ENCODE measurements around the gene LAMA4. TPM values are rescaled to one million over a fixed set of nuclear protein-coding genes. Genes with fewer than 3 reads are reported as not detected.
"Not testable (repeated sequence)": the region's sequence is repeated elsewhere in the genome, so short reads cannot be mapped to it uniquely, and the experiment has no call there.

The LAMA4 gene
- total RNA-seq, 5 donors from 2014 or later (not counting 1 experiment from before 2014, with no cell fraction given): 0.25 to 0.85 (median 0.56) TPM; not detected in 2

DNA sequence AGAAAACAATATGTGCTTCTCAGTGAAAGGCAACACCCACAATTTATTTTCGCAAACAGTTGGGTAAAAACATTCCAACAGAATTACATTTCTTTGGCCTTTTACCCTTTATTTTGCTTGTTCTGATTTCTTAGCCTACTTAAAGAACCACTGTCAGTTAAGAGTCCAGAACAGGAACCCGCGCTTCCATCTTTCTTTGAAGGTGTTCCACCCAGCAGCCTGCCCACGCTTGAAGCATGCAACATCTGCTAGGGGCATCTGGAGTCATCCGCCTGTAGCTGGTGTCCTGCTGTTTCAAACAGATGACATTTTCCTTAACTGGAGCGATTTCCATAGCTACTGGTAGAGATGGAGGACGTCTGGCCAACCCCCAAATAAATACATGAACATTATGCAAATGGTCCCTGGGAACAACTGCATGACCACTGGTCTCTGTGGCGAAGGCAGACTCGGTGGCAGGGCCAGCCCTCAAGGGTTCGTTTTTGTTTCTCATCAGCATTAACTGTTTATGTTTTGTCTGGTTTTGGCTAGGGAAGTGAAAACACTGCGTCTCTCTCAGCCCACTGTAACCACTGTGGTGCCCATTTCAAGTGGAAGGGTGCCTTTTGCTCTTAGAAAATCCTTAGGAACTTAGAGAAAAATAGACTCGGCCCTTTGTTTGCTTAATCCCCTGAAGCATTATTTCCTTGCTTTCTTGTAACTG, 51.6 kb downstream of the LAMA4 start:
- peak overlapping the region in 1 of 3 donors; percentile 53 for H3K4me3 Mint-ChIP-seq
- H3K27ac Mint-ChIP-seq: no peak overlapping the region
- no peak overlapping the region for H3K27ac ChIP-seq (ENCODE audit: low read length)
- CTCF ChIA-PET: no interaction called here
- H3K36me3 ChIP-seq (ENCODE audit: control insufficient read depth in 2 of 2, extremely low read depth in 1 of 2, insufficient read depth in 1 of 2, low read length in 1 of 2): no peaks in the 10 kb centered on the region
- H3K4me3 ChIP-seq (ENCODE audit: control insufficient read depth in 1 of 2, extremely low read depth in 1 of 2, low read length in 1 of 2): no peak overlapping the region
- ATAC-seq (replicated peaks in 1 of 4) (no peak), DNase-seq (no peak)
- H3K27me3 Mint-ChIP-seq: peaks cover 30 to 34% of the 10 kb centered on the region in 2 donors
- WGBS (ENCODE audit: insufficient coverage): 79% methylated on average over 7 of the region's 12 CpGs
- peaks cover 0 to 6% of the 10 kb centered on the region in 2 experiments for H3K27me3 ChIP-seq (replicated peaks in 1 of 2; ENCODE audit: control insufficient read depth in 2 of 2, extremely low read depth in 1 of 2, insufficient read depth in 2 of 2, low read length in 1 of 2)
- H3K9me3 ChIP-seq: no peaks in the 10 kb centered on the region
- no peaks in the 10 kb centered on the region for H3K4me1 ChIP-seq (ENCODE audit: control insufficient read depth in 1 of 2, extremely low read depth in 1 of 2, insufficient read depth in 2 of 2, low read length in 2 of 2)
- H3K4me1 Mint-ChIP-seq: peaks cover 0 to 17% (median 0%) of the 10 kb centered on the region in 3 donors
- POLR2A ChIA-PET: no interaction called here
- H3K36me3 Mint-ChIP-seq: no peaks in the 10 kb centered on the region
- H3K9me3 Mint-ChIP-seq: peaks cover 4% of the 10 kb centered on the region in 3 donors

DNA sequence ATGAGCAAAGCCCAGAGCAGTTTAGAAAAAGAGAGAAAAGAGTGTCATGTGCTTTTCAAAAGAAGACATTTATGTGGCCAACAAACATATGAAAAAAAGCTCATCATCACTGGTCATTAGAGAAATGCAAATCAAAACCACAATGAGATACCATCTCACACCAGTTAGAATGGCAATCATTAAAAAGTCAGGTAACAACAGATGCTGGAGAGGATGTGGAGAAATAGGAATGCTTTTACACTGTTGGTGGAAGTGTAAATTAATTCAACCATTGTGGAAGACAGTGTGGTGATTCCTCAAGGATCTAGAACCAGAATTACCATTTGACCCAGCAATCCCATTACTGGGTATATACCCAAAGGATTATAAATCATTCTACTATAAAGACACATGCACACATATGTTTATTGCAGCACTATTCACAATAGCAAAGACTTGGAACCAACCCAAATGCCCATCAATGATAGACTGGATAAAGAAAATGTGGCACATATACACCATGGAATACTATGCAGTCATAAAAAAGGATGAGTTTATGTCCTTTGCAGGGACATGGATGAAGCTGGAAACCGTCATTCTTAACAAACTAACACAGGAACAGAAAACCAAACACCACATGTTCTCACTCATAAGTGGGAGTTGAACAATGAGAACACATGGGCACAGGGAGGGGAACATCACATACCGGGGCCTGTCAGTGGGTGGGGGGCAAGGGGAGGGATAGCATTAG, 54.0 kb downstream of the LAMA4 start:
- H3K36me3 ChIP-seq (ENCODE audit: control insufficient read depth in 2 of 2, extremely low read depth in 1 of 2, insufficient read depth in 1 of 2, low read length in 1 of 2); H3K4me3 ChIP-seq (ENCODE audit: control insufficient read depth in 1 of 2, extremely low read depth in 1 of 2, low read length in 1 of 2); H3K36me3 Mint-ChIP-seq; H3K27ac ChIP-seq (ENCODE audit: low read length); H3K4me1 ChIP-seq (ENCODE audit: control insufficient read depth in 1 of 2, extremely low read depth in 1 of 2, insufficient read depth in 2 of 2, low read length in 2 of 2); ATAC-seq (replicated peaks in 1 of 4); H3K9me3 ChIP-seq; H3K4me3 Mint-ChIP-seq; CTCF ChIA-PET; H3K9me3 Mint-ChIP-seq; H3K27me3 ChIP-seq (replicated peaks in 1 of 2; ENCODE audit: control insufficient read depth in 2 of 2, extremely low read depth in 1 of 2, insufficient read depth in 2 of 2, low read length in 1 of 2); DNase-seq; H3K27ac Mint-ChIP-seq: not testable (repeated sequence)
- POLR2A ChIA-PET: interaction anchor here in 1 of 2 donors (0.7 kb wide), 1 partner anchor 11 kb away, joined by 4 read pairs; no protein-coding TSS in a partner anchor
- Mint-ChIP-seq H3K4me1 (peaks cover 0 to 17% (median 0%) of the 10 kb centered on the region in 3 donors), H3K27me3 (peaks cover 26 to 31% of the 10 kb centered on the region in 2 donors)
- no CpG with 5 or more reads among the region's 2 CpGs for WGBS (ENCODE audit: insufficient coverage)

DNA sequence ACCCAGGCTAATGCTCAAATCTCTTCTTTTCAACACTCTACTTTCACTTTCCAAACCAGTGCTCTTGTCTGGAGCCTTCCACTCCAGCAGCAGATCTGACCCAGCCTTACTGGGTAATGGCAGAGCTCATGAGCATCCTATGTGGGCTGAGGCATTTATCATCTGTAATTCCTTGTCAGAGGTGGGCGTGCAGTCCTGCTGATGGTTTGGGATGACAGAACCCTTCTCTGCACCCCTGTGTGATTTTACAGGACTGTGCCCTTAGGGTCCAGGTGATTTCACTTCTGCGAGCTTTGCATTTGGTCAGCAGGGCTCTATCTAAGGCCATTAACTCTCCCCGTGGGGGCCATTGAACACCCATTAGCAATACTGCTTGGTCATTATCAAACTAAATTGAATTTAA, 55.4 kb downstream of the LAMA4 start:
- ChIA-PET CTCF (interaction anchor here in 1 of 2 donors (0.5 kb wide), 1 partner anchor 112 kb away, joined by 3 read pairs; no protein-coding TSS in a partner anchor), POLR2A (interaction anchor here in 1 of 2 donors (0.6 kb wide), 1 partner anchor 170 kb away, joined by 3 read pairs; no protein-coding TSS in a partner anchor)
- no peak overlapping the region for H3K4me3 Mint-ChIP-seq
- H3K4me1 Mint-ChIP-seq: peaks cover 0 to 13% (median 0%) of the 10 kb centered on the region in 3 donors
- Histone ChIP-seq H3K9me3 (no peaks in the 10 kb centered on the region), H3K27me3 (replicated peaks in 1 of 2; ENCODE audit: control insufficient read depth in 2 of 2, extremely low read depth in 1 of 2, insufficient read depth in 2 of 2, low read length in 1 of 2) (peaks cover 0 to 4% of the 10 kb centered on the region in 2 experiments), H3K36me3 (ENCODE audit: control insufficient read depth in 2 of 2, extremely low read depth in 1 of 2, insufficient read depth in 1 of 2, low read length in 1 of 2) (no peaks in the 10 kb centered on the region), H3K27ac (ENCODE audit: low read length) (no peak overlapping the region), H3K4me3 (ENCODE audit: control insufficient read depth in 1 of 2, extremely low read depth in 1 of 2, low read length in 1 of 2) (no peak overlapping the region), H3K4me1 (ENCODE audit: control insufficient read depth in 1 of 2, extremely low read depth in 1 of 2, insufficient read depth in 2 of 2, low read length in 2 of 2) (no peaks in the 10 kb centered on the region)
- 100% methylated on average over 1 of the region's 3 CpGs for WGBS (ENCODE audit: insufficient coverage)
- peaks cover 4% of the 10 kb centered on the region in 3 donors for H3K9me3 Mint-ChIP-seq
- DNase-seq (no peak), ATAC-seq (replicated peaks in 1 of 4) (no peak)
- H3K36me3 Mint-ChIP-seq: no peaks in the 10 kb centered on the region
- peaks cover 19 to 21% of the 10 kb centered on the region in 2 donors for H3K27me3 Mint-ChIP-seq
- no peak overlapping the region for H3K27ac Mint-ChIP-seq

DNA sequence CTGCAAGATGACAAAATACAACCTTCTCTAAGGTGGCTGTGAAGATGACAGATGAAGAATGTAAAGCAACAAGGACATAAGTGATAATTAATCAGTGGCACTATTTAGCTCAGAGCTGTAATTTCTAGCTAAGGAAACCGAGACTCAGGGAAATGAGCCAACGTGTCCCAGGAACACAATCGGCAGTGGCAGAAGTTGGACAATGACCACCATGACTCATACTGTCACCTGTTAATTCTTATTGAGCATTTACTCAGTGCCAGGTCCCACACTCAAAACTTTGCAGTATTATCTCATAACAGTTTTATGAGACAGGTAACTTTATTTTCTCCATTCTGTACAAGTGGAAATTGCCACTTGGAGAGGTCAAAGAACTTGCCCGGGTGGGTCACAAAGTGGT, 55.8 kb downstream of the LAMA4 start:
- peaks cover 4% of the 10 kb centered on the region in 3 donors for H3K9me3 Mint-ChIP-seq
- DNase-seq: no peak
- H3K4me3 Mint-ChIP-seq: no peak overlapping the region
- Histone ChIP-seq H3K9me3 (no peaks in the 10 kb centered on the region), H3K27ac (ENCODE audit: low read length) (no peak overlapping the region), H3K27me3 (replicated peaks in 1 of 2; ENCODE audit: control insufficient read depth in 2 of 2, extremely low read depth in 1 of 2, insufficient read depth in 2 of 2, low read length in 1 of 2) (peaks cover 0 to 4% of the 10 kb centered on the region in 2 experiments), H3K36me3 (ENCODE audit: control insufficient read depth in 2 of 2, extremely low read depth in 1 of 2, insufficient read depth in 1 of 2, low read length in 1 of 2) (no peaks in the 10 kb centered on the region), H3K4me3 (ENCODE audit: control insufficient read depth in 1 of 2, extremely low read depth in 1 of 2, low read length in 1 of 2) (no peak overlapping the region), H3K4me1 (ENCODE audit: control insufficient read depth in 1 of 2, extremely low read depth in 1 of 2, insufficient read depth in 2 of 2, low read length in 2 of 2) (no peaks in the 10 kb centered on the region)
- POLR2A ChIA-PET: no interaction called here
- H3K27ac Mint-ChIP-seq: no peak overlapping the region
- peaks cover 19 to 21% of the 10 kb centered on the region in 2 donors for H3K27me3 Mint-ChIP-seq
- H3K36me3 Mint-ChIP-seq: no peaks in the 10 kb centered on the region
- H3K4me1 Mint-ChIP-seq: peaks cover 0 to 9% (median 0%) of the 10 kb centered on the region in 3 donors
- no CpG with 5 or more reads among the region's 4 CpGs for WGBS (ENCODE audit: insufficient coverage)
- CTCF ChIA-PET: interaction anchor here in 1 of 2 donors (0.5 kb wide), 1 partner anchor 112 kb away, joined by 3 read pairs; no protein-coding TSS in a partner anchor
- ATAC-seq (replicated peaks in 1 of 4): no peak

DNA sequence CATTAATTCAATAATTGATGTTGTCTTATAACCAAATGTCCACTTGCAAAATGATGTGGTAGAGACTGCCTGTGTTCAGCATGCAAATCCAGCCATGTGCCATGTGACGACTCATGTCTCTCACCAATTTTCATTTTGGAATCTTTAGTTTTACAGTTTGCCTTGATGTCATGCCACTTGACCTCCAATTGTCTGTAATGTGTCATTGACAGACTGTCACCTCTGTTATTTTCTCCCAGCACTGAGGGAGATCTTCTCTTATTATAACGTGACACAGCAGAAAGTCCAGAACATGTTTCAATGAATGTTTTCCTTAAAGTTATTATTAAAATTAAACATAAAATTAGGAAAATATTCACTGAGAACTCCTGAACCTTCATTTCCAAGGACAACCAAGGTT, 56.7 kb downstream of the LAMA4 start:
- CTCF ChIA-PET: no interaction called here
- Histone ChIP-seq H3K27ac (ENCODE audit: low read length) (no peak overlapping the region), H3K27me3 (replicated peaks in 1 of 2; ENCODE audit: control insufficient read depth in 2 of 2, extremely low read depth in 1 of 2, insufficient read depth in 2 of 2, low read length in 1 of 2) (peaks cover 0 to 1% of the 10 kb centered on the region in 2 experiments), H3K36me3 (ENCODE audit: control insufficient read depth in 2 of 2, extremely low read depth in 1 of 2, insufficient read depth in 1 of 2, low read length in 1 of 2) (no peaks in the 10 kb centered on the region), H3K9me3 (no peaks in the 10 kb centered on the region), H3K4me1 (ENCODE audit: control insufficient read depth in 1 of 2, extremely low read depth in 1 of 2, insufficient read depth in 2 of 2, low read length in 2 of 2) (no peaks in the 10 kb centered on the region), H3K4me3 (ENCODE audit: control insufficient read depth in 1 of 2, extremely low read depth in 1 of 2, low read length in 1 of 2) (no peak overlapping the region)
- H3K36me3 Mint-ChIP-seq: no peaks in the 10 kb centered on the region
- POLR2A ChIA-PET: no interaction called here
- peaks cover 4% of the 10 kb centered on the region in 3 donors for H3K9me3 Mint-ChIP-seq
- H3K27ac Mint-ChIP-seq: no peak overlapping the region
- DNase-seq: no peak
- H3K4me3 Mint-ChIP-seq: no peak overlapping the region
- H3K4me1 Mint-ChIP-seq: peaks cover 0 to under 1% (median 0%) of the 10 kb centered on the region in 3 donors
- WGBS (ENCODE audit: insufficient coverage): 83% methylated on average over 1 of the region's 2 CpGs
- ATAC-seq (replicated peaks in 1 of 4): no peak
- peaks cover 15 to 21% of the 10 kb centered on the region in 2 donors for H3K27me3 Mint-ChIP-seq

DNA sequence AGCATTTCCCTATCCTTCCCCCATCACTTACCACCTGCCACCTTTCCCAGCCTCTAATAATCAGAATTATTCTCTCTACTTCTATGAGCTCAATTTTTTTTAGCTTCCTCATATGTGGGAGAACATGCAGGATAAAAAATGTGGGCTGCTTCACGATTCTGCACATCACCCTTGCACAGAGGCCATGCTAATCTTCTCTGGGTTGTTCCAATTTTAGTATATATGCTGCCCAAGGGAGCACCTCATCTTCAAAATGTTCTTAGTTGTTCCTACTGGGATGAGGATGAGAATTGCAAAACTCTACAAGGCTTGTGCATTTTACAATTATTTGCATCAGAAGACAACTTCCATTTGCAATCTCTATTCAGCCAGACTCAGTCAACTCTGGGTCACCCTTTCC, 58.1 kb downstream of the LAMA4 start:
- peaks cover 0 to 5% of the 10 kb centered on the region in 2 experiments for H3K27me3 ChIP-seq (replicated peaks in 1 of 2; ENCODE audit: control insufficient read depth in 2 of 2, extremely low read depth in 1 of 2, insufficient read depth in 2 of 2, low read length in 1 of 2)
- H3K36me3 Mint-ChIP-seq: no peaks in the 10 kb centered on the region
- no peaks in the 10 kb centered on the region for H3K9me3 ChIP-seq
- no peaks in the 10 kb centered on the region for H3K36me3 ChIP-seq (ENCODE audit: control insufficient read depth in 2 of 2, extremely low read depth in 1 of 2, insufficient read depth in 1 of 2, low read length in 1 of 2)
- no CpG with 5 or more reads among the region's 1 CpG for WGBS (ENCODE audit: insufficient coverage)
- CTCF ChIA-PET: interaction anchor here in 1 of 2 donors (1.8 kb wide), 1 partner anchor 16 kb away, joined by 5 read pairs; no protein-coding TSS in a partner anchor
- no peak overlapping the region for H3K4me3 Mint-ChIP-seq
- POLR2A ChIA-PET: no interaction called here
- H3K4me3 ChIP-seq (ENCODE audit: control insufficient read depth in 1 of 2, extremely low read depth in 1 of 2, low read length in 1 of 2): no peak overlapping the region
- no peak for DNase-seq
- no peak for ATAC-seq (replicated peaks in 1 of 4)
- no peak overlapping the region for H3K27ac ChIP-seq (ENCODE audit: low read length)
- peaks cover 4% of the 10 kb centered on the region in 3 donors for H3K9me3 Mint-ChIP-seq
- H3K4me1 ChIP-seq (ENCODE audit: control insufficient read depth in 1 of 2, extremely low read depth in 1 of 2, insufficient read depth in 2 of 2, low read length in 2 of 2): no peaks in the 10 kb centered on the region
- no peaks in the 10 kb centered on the region for H3K4me1 Mint-ChIP-seq
- no peak overlapping the region for H3K27ac Mint-ChIP-seq
- peaks cover 17 to 21% of the 10 kb centered on the region in 2 donors for H3K27me3 Mint-ChIP-seq
